NB4 (cell line): ENCODE measurements around the gene RNF13.
"Not testable (repeated sequence)": the region's sequence is repeated elsewhere in the genome, so short reads cannot be mapped to it uniquely, and the experiment has no call there.

ENCODE experiments used
- DNase-seq: peaks from one replicate; pipeline ENCODE4 v3.0.0; 2010; ENCODE audit warnings: low read depth
- H3K4me3 ChIP-seq: one replicate; pipeline ENCODE4 v1.5.1; 2011; ENCODE audit warnings: mild to moderate bottlenecking, low read depth, low read length, moderate library complexity
- CTCF ChIP-seq: IDR thresholded peaks from one replicate; pipeline ENCODE4 v1.5.1; 2012; ENCODE audit warnings: low read depth, low read length
- MYC ChIP-seq: IDR thresholded peaks from 2 replicates; pipeline ENCODE4 v1.6.1; 2011; ENCODE audit warnings: low read depth, low read length
- POLR2A ChIP-seq: IDR thresholded peaks from 2 replicates; pipeline ENCODE4 v1.6.1; 2011; ENCODE audit warnings: mild to moderate bottlenecking; ENCODE audit not compliant: insufficient read length; ENCODE audit errors: extremely low read depth
- TF ChIP-seq, protein P1 (sequence below): IDR thresholded peaks from 2 replicates; pipeline ENCODE4 v1.6.1; 2011; ENCODE audit warnings: low read depth, low read length

The RNF13 gene

DNA sequence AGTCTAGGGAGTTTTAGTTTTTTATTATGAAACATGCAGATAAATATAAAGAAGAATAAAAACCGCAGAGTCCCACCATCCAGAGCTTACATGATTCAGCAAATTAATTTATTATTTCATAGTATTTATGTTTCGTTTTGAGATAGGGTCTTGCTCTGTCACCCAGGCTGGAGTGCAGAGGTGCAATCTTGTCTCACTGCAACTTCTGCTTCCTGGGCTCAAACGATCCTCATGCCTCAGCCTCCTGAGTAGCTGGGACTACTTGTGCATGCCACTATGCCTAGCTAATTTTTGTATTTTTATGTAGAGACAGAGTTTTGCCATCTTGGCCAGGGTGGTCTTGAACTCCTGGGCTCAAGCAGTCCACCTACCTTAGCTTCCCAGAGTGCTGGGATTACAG lies 13.6 kb downstream of the RNF13 start:
- TF ChIP-seq CTCF (no peak), POLR2A (no peak), MYC (no peak)
- TF ChIP-seq, protein P1, sequence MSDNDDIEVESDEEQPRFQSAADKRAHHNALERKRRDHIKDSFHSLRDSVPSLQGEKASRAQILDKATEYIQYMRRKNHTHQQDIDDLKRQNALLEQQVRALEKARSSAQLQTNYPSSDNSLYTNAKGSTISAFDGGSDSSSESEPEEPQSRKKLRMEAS: no peak
- DNase-seq: no peak
- no peak overlapping the region for H3K4me3 ChIP-seq

GRCh38 chr3:149828390-149828789 lies 15.4 kb downstream of the RNF13 start:
- no peak overlapping the region for H3K4me3 ChIP-seq
- no peak for TF ChIP-seq POLR2A
- TF ChIP-seq, protein P1: no peak
- TF ChIP-seq MYC: no peak
- no peak for TF ChIP-seq CTCF
- DNase-seq: no peak

- H3K4me3 ChIP-seq, DNase-seq: not testable (repeated sequence)
These were observed 16.6 kb downstream of the RNF13 start for GRCh38 chr3:149829631-149830030.

- H3K4me3 ChIP-seq: no peak overlapping the region
- DNase-seq: no peak
- TF ChIP-seq CTCF (no peak), MYC (no peak)
These were observed 17.9 kb downstream of the RNF13 start for GRCh38 chr3:149830902-149831301.

DNA sequence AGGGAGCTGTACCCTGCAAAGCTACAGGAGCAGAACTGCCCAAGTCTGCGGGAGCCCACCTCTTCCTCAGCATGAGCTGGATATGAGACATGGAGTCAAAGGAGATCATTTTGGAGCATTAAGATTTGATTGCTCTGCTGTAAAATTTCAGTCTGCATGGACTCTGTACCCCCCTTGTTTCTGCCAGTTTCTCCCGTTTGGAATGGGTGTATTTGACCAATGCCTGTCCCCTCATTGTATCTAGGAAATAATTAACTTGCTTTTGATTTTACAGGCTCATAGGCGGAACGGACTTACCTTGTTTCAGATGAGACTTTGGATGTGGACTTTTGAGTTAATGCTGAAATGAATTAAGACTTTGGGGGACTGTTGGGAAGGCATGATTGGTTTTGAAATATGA lies 18.3 kb downstream of the RNF13 start:
- TF ChIP-seq CTCF: no peak
- TF ChIP-seq POLR2A: no peak
- TF ChIP-seq, protein P1: no peak
- TF ChIP-seq MYC: no peak
- no peak for DNase-seq
- no peak overlapping the region for H3K4me3 ChIP-seq

DNA sequence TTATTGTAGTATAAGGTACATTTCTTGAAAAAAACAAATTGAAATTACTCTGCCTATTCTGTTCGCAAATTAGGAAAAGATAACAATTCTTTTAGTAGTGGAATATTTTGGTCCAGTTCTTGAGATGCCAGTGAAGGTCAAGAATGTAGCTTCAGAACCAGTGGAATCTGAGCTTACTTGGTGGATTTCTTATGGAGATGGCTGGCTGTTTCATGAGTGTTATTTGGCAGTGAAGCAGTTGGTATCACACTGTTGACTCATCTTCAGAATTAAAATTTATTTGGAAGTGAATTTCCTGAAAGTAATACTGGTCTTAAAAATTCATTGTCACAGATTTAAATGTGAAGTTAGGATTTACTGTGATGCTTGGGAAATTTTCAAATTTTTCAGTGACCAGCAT lies 19.1 kb downstream of the RNF13 start:
- no peak for DNase-seq
- no peak overlapping the region for H3K4me3 ChIP-seq
- TF ChIP-seq MYC (no peak), POLR2A (no peak), CTCF (no peak)
- TF ChIP-seq, protein P1: no peak

DNA sequence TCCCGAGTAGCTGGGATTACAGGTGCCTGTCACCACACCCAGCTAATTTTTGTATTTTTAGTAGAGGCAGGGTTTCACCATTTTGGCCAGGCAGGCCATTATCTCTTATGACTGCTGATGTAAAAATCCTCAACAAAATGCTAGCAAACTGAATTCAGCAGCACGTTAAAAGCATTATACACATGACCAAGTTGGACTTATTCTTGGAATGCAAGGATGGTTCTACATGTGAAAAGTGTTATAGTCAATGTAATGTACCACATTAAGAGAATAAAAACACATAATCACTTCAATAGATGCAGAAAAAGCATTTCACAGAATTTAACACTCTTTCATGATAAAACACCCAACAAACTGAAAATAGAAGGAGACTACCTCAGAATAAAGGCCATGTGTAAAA lies 20.2 kb downstream of the RNF13 start:
- TF ChIP-seq, protein P1: no peak
- no peak for TF ChIP-seq CTCF
- TF ChIP-seq POLR2A: no peak
- TF ChIP-seq MYC: no peak
- DNase-seq: no peak
- H3K4me3 ChIP-seq: no peak overlapping the region

GRCh38 chr3:149838491-149838890 lies 25.5 kb downstream of the RNF13 start:
- H3K4me3 ChIP-seq: not testable (repeated sequence)

DNA sequence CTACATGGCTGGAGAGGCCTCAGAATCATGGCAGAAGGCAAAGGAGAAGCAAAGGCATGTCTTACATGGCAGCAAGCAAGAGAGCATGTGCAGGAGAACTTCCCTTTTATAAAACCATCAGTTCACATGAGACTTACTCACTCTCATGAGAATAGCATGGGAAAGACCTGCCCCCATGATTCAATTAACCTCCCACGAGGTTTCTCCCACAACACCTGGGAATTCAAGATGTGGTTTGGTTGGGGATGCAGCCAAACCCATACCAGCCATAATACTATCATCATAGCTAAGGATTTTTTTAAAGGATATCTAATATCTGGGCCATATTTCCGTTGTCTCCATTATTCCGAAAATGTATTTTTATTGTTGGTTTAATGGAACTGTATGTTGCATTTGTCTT lies 26.5 kb downstream of the RNF13 start:
- H3K4me3 ChIP-seq, DNase-seq: not testable (repeated sequence)

More at GRCh38 chr3:149838491-149838890, 25.5 kb downstream of the RNF13 start:
- DNase-seq: not testable (repeated sequence)
